GM12864 (cell line): Measurements from ENCODE around the gene VWA7.

Experiments
- DNase-seq: peaks from one replicate; pipeline ENCODE4 v3.0.0-alpha.2; 2011; ENCODE audit warnings: low read depth
- H3K4me3 ChIP-seq: 2 replicates; pipeline ENCODE4 v1.5.1; 2011; ENCODE audit warnings: mild to moderate bottlenecking, low read depth, low read length, control low read depth
- TF ChIP-seq, protein P1 (sequence below): IDR thresholded peaks from 2 replicates; pipeline ENCODE4 v1.5.1; 2011; ENCODE audit warnings: low read depth, mild to moderate bottlenecking, moderate library complexity, low read length, control low read depth, inconsistent platforms; ENCODE audit errors: missing control alignments

The VWA7 gene

DNA sequence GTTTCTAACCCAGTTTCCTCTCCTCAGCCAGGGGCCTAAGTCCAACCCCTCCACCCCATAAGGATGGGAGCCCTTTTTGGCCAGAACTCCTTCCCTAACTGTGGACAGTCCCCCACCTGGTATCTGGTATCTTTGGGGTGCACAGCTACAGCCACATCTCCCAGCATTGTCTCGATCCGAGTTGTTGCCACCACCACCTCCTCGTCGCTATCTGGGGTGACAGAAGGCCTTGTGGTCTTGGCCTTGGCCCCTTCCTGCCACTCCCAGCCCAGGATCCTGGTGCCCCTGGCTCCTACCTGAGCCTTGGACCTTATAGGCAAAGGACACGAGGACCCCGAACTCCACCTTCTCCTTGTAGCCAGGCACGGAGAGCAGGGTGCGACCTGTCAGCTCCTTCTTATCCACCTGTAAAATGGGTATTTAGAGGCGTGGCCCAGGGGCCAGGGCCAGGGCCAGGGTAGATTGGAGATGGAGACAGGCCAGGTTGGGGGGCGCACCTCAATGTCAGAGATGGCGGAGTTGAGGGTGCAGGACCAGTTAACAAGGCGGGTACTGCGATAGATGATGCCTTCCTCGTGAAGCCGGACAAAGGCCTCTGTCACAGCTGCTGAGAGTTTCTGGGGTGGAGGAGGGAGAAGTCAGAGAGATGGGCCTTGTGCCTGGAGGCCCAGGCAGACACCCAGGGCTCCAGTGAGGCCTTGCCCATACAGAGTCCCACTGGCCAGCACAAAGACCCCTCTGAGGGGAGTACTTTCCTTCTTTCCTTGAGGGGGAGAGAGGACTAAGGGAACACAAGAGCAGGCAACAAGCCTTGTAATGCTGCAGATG is 7.2 kb upstream of the VWA7 start:
- TF ChIP-seq, protein P1, sequence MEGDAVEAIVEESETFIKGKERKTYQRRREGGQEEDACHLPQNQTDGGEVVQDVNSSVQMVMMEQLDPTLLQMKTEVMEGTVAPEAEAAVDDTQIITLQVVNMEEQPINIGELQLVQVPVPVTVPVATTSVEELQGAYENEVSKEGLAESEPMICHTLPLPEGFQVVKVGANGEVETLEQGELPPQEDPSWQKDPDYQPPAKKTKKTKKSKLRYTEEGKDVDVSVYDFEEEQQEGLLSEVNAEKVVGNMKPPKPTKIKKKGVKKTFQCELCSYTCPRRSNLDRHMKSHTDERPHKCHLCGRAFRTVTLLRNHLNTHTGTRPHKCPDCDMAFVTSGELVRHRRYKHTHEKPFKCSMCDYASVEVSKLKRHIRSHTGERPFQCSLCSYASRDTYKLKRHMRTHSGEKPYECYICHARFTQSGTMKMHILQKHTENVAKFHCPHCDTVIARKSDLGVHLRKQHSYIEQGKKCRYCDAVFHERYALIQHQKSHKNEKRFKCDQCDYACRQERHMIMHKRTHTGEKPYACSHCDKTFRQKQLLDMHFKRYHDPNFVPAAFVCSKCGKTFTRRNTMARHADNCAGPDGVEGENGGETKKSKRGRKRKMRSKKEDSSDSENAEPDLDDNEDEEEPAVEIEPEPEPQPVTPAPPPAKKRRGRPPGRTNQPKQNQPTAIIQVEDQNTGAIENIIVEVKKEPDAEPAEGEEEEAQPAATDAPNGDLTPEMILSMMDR: no peak
- no peak for DNase-seq

GRCh38 chr6:31782126-31782855 is 5.2 kb upstream of the VWA7 start:
- no peak for DNase-seq
- TF ChIP-seq, protein P1: no peak
- H3K4me3 ChIP-seq: no peak overlapping the region

More for the DNA sequence above, 7.2 kb upstream of the VWA7 start:
- no peak overlapping the region for H3K4me3 ChIP-seq

GRCh38 chr6:31781244-31782125 is 4.4 kb upstream of the VWA7 start:
- H3K4me3 ChIP-seq: no peak overlapping the region
- TF ChIP-seq, protein P1: no peak
- DNase-seq: no peak

DNA sequence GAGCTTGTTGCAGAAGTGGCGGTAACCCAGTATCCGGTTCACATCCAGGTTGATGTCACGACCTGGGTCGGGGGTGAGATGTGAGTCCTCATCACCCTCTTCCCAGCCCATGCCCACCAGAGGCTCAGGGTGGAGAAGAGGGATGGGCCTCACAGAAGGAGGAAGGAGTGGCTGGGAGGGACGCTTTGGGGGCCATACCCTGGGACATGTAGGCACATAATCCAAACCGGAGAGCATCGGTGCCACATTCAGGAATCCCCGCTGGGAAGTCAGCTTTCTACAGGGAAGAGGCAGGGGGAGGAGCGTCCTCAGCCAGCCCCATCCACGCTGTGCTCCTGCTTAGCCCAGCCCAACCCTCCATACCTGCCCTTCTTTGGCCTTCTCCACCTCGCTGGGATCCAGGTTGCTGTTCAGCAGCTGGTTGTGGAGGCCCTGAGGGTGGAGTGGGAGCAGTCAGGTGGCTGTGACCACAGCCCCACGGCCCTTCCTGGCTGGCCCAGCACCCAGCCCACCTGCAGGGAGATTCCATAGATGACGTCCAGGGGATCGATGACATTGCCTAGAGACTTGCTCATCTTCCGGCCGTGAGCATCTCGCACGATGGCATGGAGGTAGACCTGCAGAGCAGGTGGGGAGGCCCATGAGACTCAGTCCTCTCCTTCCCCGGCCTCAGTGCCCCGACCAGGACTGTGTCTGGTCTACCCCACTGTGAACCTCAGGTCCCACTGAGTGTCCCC is 3.5 kb upstream of the VWA7 start:
- DNase-seq: no peak
- H3K4me3 ChIP-seq: no peak overlapping the region
- TF ChIP-seq, protein P1: no peak

DNA sequence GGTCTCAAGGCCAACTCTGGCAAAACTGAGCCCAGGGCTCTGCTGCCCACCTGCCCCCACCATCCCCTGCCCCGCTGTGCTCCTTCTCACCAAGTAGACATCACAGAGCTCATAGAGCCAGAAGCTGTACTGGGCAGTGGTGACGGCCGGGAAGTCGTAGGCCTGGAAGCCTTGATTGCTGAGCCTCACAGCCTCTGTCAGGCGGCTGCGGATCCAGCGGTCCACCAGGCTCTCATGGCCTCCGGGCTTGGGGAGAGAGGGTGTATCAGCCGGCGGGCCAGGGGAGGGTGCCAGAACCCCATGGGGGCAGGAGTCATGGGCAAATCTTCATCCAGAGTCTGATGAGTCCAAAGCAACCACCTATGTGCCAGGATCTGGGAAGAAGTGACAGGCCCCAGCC is 2.8 kb upstream of the VWA7 start:
- DNase-seq: no peak
- no peak overlapping the region for H3K4me3 ChIP-seq
- TF ChIP-seq, protein P1: no peak
